NCI-H226 (cell line): Measurements from ENCODE around the gene CDCP1.
"Not testable (repeated sequence)": the region's sequence is repeated elsewhere in the genome, so short reads cannot be mapped to it uniquely, and the experiment has no call there.

ENCODE experiments used
- DNase-seq: peaks from one replicate; pipeline ENCODE4 v3.0.0-alpha.2; 2015

CDCP1 gene

GRCh38 chr3:45082142-45082538 is 64.0 kb downstream of the CDCP1 start:
- no peak for DNase-seq

GRCh38 chr3:45081506-45082141 is 64.6 kb downstream of the CDCP1 start:
- DNase-seq, result no peak

GRCh38 chr3:45080824-45081223 is 65.4 kb downstream of the CDCP1 start:
- DNase-seq, result no peak

- DNase-seq, result no peak
These were observed 66.5 kb downstream of the CDCP1 start for GRCh38 chr3:45079715-45080114.

- DNase-seq, result no peak
These were observed 67.2 kb downstream of the CDCP1 start for GRCh38 chr3:45078910-45079522.

GRCh38 chr3:45078256-45078655 is 67.9 kb downstream of the CDCP1 start:
- DNase-seq, result not testable (repeated sequence)

- DNase-seq, result no peak
These were observed 70.2 kb downstream of the CDCP1 start for GRCh38 chr3:45075821-45076625.

- DNase-seq, result no peak
These were observed 75.1 kb downstream of the CDCP1 start for GRCh38 chr3:45071075-45071474.

- DNase-seq, result no peak
These were observed 78.2 kb downstream of the CDCP1 start for GRCh38 chr3:45067941-45068340.

- DNase-seq, result no peak
These were observed 78.7 kb downstream of the CDCP1 start for GRCh38 chr3:45067486-45067885.

GRCh38 chr3:45066109-45066801 is 79.9 kb downstream of the CDCP1 start:
- DNase-seq, result no peak

GRCh38 chr3:45065373-45065720 is 80.8 kb downstream of the CDCP1 start:
- DNase-seq, result no peak

GRCh38 chr3:45064512-45065372 is 81.4 kb downstream of the CDCP1 start:
- DNase-seq, result peak; percentile 10

GRCh38 chr3:45062697-45063070 is 83.5 kb downstream of the CDCP1 start:
- DNase-seq, result no peak

GRCh38 chr3:45060165-45060892 is 85.8 kb downstream of the CDCP1 start:
- no peak for DNase-seq

- DNase-seq, result no peak
These were observed 87.0 kb downstream of the CDCP1 start for GRCh38 chr3:45059132-45059531.

- DNase-seq, result no peak
These were observed 88.6 kb downstream of the CDCP1 start for GRCh38 chr3:45057557-45057956.

- DNase-seq, result peak; percentile 34
These were observed 89.4 kb downstream of the CDCP1 start for GRCh38 chr3:45056608-45057301.

GRCh38 chr3:45055411-45056143 is 90.6 kb downstream of the CDCP1 start:
- DNase-seq, result peak; percentile 62

- DNase-seq, result peak; percentile 46
These were observed 91.2 kb downstream of the CDCP1 start for GRCh38 chr3:45055032-45055410.
